Kidney epithelial cell (primary cell): ENCODE data around the gene EYA3. TPM values are rescaled to one million over a fixed set of nuclear protein-coding genes. Genes with fewer than 3 reads are reported as not detected.

ENCODE experiments used
- DNase-seq: peaks from one replicate; pipeline ENCODE4 v3.0.0-alpha.2; 2010; ENCODE audit warnings: low read depth
- H3K27me3 ChIP-seq: 2 replicates; pipeline ENCODE4 v1.6.0; 2011; ENCODE audit warnings: low read length; ENCODE audit not compliant: control insufficient read depth, insufficient read depth
- H3K36me3 ChIP-seq: 2 replicates; pipeline ENCODE4 v1.5.1; 2011; ENCODE audit warnings: low read length; ENCODE audit not compliant: control insufficient read depth, insufficient read depth
- H3K4me3 ChIP-seq: 2 replicates; pipeline ENCODE4 v1.5.1; 2011; ENCODE audit warnings: low read depth, mild to moderate bottlenecking, control low read depth, low read length
- CTCF ChIP-seq: IDR thresholded peaks from 2 replicates; pipeline ENCODE4 v1.5.1; 2011; ENCODE audit warnings: mild to moderate bottlenecking, moderate library complexity, low read length, control low read depth, inconsistent platforms; ENCODE audit not compliant: insufficient read depth, poor library complexity, severe bottlenecking
- total RNA-seq: library from RNA; depleted of rRNA; stranded (reverse); fragments of >200 nt; gene quantifications from 2 replicates; pipeline ENCODE4 v1.2.3, GENCODE V29; 2015

EYA3 gene
- total RNA-seq, 1 donor from 2014 or later: 15.1 TPM

DNA sequence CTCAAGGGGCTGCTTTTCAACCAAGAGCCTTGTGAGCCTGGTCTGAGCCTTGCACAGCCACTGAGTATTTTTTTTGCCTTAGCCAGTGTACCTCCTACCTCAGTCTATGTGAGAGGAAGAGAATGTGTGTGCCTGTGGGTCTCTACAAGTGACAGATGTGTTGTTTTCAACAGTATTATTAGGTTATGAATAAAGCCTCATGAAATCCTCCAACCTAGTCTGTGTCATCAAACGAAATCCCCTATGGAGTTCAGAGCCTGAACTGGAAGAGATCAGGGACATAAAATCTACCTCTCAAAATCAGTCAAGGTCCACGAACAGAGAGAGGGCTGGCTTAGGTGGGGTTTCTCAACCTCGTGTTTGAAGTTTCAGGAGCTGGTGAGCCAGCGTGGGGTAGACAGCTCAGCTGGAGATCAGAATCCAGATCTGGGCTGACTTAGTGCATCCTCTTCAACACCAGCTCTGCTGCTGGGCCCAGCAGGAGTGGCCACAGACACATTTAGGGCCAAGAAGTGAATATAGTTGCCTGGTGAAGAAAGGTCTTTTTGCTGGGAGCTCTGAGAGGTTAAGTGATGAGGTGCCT is 120.4 kb downstream of the EYA3 start:
- no peak for TF ChIP-seq CTCF
- DNase-seq: no peak
- H3K36me3 ChIP-seq: no peaks in the 10 kb centered on the region
- no peak overlapping the region for H3K4me3 ChIP-seq
- no peaks in the 10 kb centered on the region for H3K27me3 ChIP-seq

GRCh38 chr1:27967106-27967883 is 121.1 kb downstream of the EYA3 start:
- no peaks in the 10 kb centered on the region for H3K27me3 ChIP-seq
- H3K36me3 ChIP-seq: no peaks in the 10 kb centered on the region
- no peak overlapping the region for H3K4me3 ChIP-seq
- TF ChIP-seq CTCF: no peak
- no peak for DNase-seq

GRCh38 chr1:27966402-27967105 is 121.9 kb downstream of the EYA3 start:
- Histone ChIP-seq H3K4me3 (no peak overlapping the region), H3K36me3 (no peaks in the 10 kb centered on the region), H3K27me3 (no peaks in the 10 kb centered on the region)
- TF ChIP-seq CTCF: no peak
- peak; percentile 10 for DNase-seq

DNA sequence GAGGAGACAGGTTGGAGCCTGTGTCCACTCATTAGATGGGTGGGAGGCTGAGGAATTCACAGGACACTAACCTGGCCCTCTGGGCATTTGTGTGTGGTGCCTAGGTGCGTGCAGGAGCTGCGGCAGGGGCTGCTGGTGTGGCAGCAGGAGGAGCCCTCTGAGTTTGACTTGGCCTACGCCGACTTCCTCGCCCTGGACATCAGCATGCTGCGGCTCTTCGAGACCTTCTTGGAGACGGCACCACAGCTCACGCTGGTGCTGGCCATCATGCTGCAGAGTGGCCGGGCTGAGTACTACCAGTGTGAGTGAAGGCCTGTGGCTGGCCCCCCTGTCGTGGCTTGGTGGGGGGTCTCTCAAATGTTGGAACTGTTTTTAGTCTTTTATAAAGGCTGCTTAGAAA is 125.0 kb downstream of the EYA3 start:
- Histone ChIP-seq H3K36me3 (no peaks in the 10 kb centered on the region), H3K27me3 (no peaks in the 10 kb centered on the region), H3K4me3 (no peak overlapping the region)
- no peak for DNase-seq
- no peak for TF ChIP-seq CTCF

GRCh38 chr1:27961646-27962221 is 126.7 kb downstream of the EYA3 start:
- no peaks in the 10 kb centered on the region for H3K36me3 ChIP-seq
- TF ChIP-seq CTCF: no peak
- H3K4me3 ChIP-seq: no peak overlapping the region
- H3K27me3 ChIP-seq: no peaks in the 10 kb centered on the region
- no peak for DNase-seq
